GM18909 (cell line): ENCODE results near the gene SYK.
"Not testable (repeated sequence)": the region's sequence is repeated elsewhere in the genome, so short reads cannot be mapped to it uniquely, and the experiment has no call there.

Source experiments
- ATAC-seq: cut with Tn5 transposase; IDR thresholded peaks from one replicate; pipeline ENCODE4 v1.9.1; 2021; ENCODE audit warnings: mild to moderate bottlenecking; ENCODE audit not compliant: unreplicated experiment, poor library complexity

SYK gene

DNA sequence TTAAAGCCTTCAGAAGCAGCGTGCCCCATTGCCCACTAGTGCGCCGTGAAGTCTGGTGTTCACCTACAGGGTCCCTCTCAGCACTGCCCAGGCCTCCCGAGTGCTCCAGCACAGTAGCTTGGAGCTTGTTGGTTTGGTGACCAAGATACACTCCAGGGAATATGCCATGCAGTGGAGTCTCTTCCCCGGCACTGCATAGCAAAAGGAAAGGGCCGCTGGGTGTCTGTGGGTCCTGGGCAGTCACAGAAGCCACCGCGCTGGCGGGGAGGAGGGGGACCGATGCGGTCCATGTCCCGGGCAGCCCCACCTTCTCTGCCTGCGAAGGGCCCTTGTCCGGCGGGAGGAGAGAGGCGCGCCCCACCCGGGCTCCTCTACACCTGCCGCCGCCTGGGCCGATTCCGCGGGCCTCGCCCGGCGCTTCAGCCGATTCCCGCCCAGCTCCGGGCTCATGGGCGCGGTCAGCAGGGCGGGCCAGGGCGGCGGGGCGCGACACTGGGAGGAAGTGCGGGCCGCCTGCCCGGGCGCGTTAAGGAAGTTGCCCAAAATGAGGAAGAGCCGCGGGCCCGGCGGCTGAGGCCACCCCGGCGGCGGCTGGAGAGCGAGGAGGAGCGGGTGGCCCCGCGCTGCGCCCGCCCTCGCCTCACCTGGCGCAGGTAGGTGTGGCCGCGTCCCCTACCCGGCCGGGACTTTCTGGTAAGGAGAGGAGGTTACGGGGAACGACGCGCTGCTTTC is at the start of gene SYK:
Gene SYK (plus strand): TSS at position 579 of the 732 bp plus-strand sequence. CDS start 42,080 bp downstream, outside the sequence.
- peak; percentile 50 for ATAC-seq

DNA sequence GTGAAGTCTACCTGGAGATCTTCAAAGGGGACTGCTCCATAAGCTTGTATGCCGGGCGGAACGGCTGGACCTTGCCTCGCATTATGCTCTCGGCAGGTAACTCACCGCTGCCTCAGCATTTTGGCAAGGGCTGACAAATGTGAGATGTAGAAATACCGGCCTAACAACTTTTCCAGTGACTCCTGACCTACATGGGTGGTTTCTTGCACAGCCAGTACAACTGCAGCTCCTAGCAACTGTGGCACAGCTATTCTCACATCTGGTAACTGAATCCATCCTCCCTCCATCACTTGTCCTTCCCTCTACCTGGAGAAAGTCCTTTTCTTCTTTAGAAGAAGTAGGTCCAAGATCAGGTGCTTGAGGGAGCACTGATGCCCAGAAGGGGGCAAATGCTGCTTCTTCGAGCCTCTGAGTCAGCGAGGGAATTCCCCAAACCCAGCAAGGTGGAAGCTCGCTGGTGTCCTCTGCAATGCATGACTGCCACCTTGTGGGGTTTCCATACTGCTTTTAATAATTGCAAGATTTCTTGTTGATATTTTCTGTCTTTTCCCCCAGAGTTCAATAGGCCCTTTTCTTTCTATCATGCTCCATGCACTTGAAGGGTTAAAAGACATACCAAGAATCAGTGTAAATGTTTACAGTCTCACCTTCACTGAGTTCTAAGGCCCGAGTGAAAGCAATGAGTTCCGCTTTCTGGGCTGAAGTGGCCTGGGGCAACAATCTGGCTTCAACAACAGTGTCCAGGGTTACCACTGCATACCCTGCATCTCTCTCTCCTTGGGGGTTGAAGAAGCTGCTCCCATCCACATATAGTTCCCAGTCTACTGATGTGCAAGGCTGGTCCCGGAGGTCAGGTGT is 45.9 kb upstream of the SYK start:
- not testable (repeated sequence) for ATAC-seq

DNA sequence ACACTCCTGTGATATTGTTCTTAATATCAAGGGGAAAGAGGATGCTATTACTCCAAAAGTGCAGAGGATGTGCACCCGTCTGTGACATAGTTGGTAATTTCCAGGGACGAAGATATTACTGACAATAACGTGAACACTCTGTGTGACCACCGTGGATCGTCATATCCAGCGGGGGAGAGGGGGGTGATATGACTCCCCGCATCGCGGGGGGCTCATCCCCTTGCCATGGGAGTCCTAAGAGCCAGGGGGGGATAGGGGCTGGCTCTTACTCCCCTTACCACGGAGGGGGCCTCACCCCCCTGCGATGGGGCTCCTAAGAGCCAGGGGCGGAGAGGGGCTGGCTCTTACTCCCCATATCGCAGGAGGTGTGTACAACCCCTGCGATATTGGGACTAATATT is 41.0 kb upstream of the SYK start:
- not testable (repeated sequence) for ATAC-seq

DNA sequence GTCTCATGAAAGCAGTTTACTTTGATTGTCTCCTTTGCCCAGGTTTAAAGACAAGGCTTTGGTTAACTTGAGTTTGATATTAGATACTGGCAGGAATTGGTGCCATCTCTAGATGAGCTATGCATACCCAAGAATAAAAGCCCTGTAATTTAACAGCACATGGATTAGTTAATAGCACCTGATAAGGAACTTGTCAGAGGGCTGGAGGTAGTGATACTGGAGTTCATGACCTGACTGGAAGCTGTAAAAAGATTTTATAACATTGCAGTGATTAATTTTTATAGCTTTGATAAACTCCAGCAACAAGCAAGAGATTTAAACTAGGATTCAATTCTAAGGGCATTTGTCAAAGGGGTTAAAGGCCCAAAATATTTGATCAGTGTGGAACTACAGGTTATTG is 34.9 kb upstream of the SYK start:
- no peak for ATAC-seq

DNA sequence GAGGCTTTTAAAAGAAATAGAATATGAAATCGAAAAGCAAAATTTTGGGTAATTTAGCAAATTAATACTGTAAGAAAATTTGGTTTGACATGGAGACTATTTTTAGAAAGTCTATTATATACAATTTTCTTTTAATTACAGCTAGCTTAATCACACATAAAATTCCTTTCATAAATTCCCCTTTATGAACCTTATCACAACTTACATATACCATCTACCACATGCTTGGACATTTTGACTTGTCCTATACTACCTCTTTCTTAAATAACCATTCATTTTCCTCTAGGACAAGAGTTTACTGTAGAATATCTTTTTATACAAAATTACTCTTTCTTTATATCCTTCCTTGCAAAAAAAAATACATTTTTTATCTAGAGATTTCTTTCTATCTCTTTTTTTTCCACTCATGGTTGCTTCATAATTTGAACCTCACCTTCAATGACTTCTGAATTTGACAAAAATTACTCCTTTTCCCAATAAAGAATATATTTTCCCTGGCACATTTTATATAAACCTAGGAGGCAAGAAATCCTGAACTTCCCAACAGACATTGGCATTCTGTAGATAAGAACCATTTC is 34.0 kb upstream of the SYK start:
- no peak for ATAC-seq

DNA sequence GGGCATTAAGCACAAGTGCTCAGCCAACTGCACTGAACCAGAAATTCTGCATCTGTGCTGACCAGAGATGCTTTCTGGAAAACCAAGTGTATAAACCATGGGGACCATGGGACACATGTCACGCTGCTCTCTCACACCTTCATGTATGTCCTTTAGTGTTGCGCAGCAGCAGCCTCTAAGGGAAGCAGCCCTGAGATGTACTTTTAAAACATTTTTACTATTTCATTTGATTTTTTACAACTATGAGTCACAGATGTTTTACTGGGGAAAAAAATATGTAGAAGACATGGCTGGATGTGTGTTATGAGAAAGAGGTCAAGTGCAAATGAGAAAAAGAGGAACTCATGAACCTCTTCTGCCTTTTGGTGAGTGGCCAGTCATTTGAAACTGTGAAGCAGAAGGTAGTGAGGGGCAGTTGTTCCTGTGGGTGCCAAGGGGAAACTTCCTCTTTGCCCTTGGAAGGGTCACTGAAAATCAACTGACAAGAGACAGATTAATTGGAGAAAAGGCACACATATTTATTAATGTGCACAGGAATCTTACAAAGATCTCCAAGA is 31.4 kb upstream of the SYK start:
- ATAC-seq, result peak; percentile 54

DNA sequence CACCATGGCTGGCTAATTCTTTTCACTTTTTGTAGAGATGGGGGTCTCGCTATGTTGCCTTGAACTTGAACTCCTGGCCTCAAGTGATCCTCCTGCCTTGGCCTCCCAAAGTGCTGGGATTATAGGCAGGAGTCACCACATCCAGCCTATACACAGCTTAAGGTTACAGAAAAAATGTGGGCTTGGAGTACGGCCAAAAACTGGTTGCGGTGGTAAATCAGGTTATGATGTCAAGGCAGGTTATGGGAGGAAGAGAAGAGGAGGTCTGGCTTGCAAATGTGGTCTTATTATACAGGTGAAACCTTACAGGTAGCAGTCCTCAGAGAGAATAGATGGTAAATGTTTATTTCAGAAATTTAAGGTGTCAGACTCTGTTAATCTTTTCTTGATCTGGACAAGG is 30.7 kb upstream of the SYK start:
- ATAC-seq, result no peak

DNA sequence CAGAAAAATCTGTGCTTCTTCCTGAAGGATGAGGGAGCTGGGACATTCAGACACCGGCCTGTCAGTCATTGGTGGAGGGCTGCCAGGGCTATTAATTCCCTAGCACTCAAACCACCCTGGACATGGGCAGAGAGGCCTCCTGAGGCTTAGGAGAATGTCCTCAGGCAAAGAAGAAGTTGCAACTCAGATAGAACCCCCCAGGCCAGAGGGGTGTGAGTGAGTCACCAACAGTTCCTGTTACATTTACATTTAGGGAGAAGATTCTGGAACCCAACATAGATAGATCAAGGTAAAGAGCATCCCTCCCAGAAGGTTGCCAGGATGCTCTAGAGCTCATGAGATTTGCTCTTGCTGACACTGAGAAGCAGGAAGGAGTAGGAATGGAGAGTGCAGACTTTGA is 29.2 kb upstream of the SYK start:
- ATAC-seq, result no peak

DNA sequence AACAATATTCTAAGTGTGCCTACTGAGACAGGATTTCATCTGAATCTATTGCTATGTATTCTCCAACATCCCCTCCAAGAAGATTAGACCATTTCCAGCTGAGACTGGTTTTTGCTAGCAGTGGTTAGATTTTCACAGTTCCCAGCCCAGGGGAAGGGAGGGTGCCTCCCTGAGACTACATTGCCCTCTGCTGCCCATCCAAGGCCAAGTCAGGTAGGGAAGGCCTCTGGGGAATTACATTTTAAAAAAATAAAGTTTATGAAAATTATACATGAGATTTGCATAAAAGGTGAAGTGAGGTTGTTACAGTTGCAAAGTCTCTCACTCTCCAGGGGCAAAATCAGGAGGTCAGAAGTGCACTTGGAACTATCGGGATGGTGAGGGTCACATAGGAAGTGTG is 28.0 kb upstream of the SYK start:
- no peak for ATAC-seq

DNA sequence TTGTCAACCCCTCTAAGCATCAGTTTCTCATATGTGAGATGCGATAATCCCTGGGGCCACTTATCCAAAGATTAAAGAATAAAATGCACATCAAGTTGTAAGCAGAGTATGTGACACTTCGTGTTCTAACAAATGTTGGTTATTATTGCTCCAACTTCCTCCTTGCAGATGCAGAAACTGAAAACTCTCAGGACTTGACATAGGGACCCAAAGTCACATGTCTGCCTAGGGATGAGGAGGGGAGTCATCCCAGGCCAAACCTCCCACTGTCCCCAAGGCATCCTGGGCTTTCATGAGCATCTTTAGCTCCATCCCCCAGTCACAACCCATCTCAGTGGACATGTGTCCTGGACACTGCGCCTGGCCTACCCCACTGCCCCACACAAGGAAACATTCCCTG is 27.5 kb upstream of the SYK start:
- no peak for ATAC-seq

DNA sequence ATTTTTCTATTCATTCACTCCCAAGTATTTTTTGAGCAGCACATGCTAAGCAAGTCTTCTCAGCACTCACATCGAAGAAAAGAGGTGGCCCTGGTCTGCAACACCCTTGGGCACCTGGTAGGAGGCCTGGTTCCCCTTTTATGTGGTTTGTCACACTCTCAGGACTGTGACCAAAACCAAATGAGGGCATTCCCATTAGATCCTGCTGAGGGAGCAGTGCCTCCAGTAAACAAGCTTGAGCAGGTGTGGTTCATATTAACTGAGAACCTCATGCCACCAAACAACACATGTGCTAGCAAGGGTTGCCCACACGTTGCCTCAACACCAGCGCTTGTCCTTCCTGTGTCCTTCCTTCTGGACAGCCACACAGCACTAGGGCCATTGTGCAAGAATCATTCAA is 26.9 kb upstream of the SYK start:
- peak; percentile 83 for ATAC-seq

DNA sequence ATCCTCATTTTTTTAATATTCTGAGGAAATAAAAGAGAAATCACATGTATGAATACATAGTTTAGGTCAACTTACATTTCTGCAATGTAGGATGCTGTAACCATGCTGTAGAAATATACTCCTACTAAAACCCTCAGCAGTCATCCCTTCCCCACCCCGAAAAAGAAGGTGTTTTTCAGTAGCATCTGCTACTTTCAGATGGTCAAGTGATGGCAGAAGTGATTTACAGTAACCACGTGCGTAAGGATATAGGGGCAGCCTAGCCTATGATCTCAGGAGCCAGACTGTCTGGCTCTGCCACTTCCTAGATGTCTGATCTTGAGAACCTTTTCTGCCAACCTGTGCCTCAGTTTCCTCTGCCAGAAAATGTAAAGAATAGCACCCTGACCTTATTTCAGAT is 26.0 kb upstream of the SYK start:
- ATAC-seq, result no peak

DNA sequence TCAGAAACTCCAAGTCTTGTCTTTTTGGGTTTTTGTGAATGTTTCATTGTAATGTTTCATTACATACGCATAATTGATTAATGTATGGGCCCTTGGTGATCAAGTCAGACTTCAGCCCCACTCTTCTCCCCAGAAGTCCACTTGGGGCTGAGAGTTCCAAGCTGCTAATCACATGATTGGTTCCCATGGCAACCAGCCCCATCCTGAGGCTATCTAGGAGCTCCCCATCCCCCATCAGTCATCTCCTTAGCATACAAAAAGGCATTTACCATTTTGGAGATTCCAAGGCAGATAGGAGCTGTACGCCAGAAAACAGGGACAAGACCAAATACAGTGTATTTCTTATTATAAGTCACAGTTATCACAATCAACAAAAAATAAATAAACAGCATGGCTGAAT is 22.9 kb upstream of the SYK start:
- no peak for ATAC-seq

DNA sequence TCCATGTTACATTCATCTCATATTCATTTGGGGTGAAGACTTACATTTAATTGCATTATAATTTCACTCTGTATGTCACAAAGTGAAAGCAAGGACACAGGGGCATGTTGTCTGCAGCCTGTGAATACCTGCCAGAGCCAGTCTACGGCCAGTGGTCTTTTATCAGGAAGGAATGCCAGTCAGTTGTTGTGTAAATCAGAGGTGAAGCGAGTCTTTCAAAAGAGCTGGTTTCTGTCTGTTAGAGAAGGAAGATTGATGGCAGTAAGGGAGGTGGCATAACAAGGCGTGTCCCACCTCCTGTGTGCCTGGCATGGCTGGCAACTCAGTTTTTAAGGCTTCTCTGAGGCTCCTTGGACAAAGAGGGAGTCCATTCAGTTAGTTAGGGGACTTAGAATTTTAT is 18.1 kb upstream of the SYK start:
- no peak for ATAC-seq

DNA sequence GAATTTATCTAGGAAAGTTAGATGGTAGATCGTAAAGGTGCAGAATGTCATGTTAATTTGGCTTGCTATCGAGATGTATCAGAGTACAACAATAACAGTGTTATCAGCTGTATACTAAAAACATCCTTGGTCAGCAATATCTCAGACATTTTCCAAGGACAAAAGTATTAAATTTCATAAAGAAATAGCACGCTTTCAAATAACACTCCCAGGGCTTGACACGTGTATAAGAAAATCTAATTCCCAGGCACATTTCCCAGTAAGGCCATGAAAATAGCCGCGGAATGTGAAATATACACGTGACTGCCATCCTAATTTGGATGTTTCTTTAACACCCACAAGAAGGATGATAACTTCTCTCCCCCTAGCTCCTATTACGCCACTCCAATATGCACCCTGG is 17.7 kb upstream of the SYK start:
- no peak for ATAC-seq

DNA sequence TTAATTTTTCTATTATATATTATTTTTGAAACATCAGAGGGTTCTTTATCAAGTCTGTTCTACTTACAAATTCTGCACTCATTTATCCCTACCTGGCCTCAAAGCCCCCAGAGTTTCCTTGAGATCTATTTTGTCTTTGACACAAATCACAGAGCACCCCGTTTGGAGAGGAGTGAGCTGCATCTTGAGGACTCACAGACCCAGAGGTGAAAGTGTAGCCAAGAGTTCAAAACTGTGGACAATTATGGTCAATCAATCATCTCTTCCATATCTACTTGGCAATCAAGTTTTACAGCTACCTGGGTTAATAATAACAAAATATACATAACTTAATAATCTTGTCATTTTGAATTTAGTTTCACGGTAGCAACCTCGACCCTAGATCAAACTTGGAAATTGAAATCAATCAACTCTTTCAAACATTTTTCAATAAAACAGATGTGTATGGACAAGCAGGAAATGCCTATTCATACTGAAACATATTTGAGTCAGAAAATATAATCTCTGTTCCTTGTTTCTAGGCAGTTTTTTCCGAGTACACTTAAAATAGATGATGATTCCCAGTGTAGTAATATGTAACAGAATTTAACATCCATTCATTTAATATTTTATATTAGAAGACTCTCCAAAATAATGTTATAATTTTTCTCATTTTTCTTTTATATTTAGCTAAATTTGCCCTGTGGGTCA is 13.7 kb upstream of the SYK start:
- ATAC-seq, result peak; percentile 58

DNA sequence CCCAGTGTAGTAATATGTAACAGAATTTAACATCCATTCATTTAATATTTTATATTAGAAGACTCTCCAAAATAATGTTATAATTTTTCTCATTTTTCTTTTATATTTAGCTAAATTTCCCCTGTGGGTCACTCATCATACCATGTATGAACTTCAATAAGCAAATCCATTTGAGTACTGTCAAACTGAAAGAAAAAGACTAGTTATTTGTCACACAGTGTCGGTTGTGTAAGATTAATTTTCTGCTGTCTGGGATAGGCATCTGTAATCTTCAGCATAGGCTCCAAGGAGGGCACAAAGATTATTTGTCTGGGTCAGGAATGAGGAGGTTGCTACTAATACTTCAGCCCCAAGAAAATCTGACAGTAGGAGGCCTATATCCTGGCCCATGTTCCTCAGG is 13.1 kb upstream of the SYK start:
- ATAC-seq, result peak; percentile 47

DNA sequence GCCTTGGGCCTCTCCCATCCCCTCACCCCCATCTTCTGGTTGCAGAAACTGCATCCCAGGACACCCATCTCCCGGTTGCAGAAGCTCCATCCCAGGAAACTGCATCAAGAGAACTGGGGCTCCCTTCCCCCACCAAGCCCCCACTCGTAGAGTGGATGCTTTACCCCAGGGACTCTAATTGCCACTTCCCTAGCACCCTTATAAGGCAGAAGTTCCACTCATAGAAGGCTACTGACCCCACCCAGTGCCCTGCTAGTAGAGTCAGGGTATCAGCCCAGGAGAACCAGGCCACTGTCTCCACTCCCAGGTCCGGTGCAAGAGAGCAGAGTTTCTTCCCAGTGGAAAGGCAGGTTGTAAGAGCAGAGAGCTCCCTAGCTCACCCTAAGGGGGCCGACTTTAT is 12.2 kb upstream of the SYK start:
- no peak for ATAC-seq

DNA sequence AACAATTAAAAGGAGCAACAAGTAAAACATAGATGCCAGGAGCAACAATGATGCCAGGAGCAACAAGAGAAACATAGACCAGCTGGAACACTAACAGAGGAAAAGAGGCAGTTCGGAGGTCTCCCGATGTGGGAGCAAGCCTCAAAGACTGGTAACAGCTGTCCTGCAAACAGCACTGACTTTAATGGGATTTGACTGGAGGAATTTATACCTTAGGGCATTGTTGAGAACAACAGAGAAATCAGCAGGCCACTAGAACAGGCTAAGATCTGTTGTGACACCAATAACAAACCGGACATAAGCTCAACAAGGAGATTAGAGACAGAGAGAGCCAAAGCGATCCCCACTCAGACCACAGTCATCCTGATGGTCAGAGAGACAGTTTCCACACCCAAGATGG is 11.8 kb upstream of the SYK start:
- ATAC-seq, result no peak

DNA sequence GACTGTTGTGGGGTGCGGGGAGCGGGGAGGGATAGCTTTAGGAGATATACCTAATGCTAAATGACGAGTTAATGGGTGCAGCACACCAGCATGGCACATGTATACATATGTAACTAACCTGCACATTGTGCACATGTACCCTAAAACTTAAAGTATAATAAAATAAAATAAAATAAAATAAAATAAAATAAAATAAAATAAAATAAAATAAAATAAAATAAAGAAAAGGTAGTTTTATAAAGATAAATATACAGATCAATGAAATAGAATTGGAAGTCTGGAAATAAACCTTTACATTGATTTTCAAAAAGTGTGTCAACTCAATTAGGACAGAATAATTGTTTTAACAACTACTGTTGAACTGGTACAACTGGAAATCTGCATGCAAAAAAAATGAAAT is 8.6 kb upstream of the SYK start:
- ATAC-seq, result not testable (repeated sequence)

DNA sequence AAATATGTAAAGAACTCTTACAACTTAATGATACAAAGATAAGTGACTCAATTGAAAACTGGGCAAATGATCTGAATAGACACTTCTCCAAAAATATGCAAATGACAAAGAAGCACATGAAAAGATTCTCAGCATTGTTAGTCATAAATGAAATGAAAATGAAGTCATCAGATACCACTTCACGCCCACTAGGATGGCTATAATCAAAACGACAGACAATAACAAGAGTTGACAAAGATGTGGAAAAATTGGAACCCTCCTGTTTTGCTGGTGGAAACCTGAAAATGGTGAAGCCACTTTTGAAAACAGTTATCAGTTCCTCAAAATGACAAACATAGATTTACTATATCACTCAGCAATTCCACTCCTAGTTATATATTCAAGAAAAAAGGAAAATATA is 7.9 kb upstream of the SYK start:
- no peak for ATAC-seq
